Mesenchymal stem cell (in vitro differentiated cells and primary cell): ENCODE measurements around the gene SCNN1B.
"Not testable (repeated sequence)": the region's sequence is repeated elsewhere in the genome, so short reads cannot be mapped to it uniquely, and the experiment has no call there.

Experiments
- DNase-seq: peaks from one replicate; pipeline ENCODE4 v3.0.0-alpha.2; 2013
- H2AFZ ChIP-seq: one replicate; pipeline ENCODE4 v1.6.1; 2013; ENCODE audit warnings: low read depth, mild to moderate bottlenecking, control low read depth, inconsistent platforms, low read length, moderate library complexity
- H2AK5ac ChIP-seq: 2 replicates; pipeline ENCODE4 v1.6.1; 2013; ENCODE audit warnings: low read length, moderate library complexity, mild to moderate bottlenecking, inconsistent platforms; ENCODE audit not compliant: severe bottlenecking
- H2BK120ac ChIP-seq: one replicate; pipeline ENCODE4 v1.6.1; 2013; ENCODE audit warnings: low read depth, mild to moderate bottlenecking, inconsistent platforms, low read length, moderate library complexity
- H2BK12ac ChIP-seq, 2 experiments: one replicate each; pipeline ENCODE4 v1.6.1; 2013; ENCODE audit warnings: inconsistent platforms in 2 of 2, low read length in 2 of 2, mild to moderate bottlenecking in 2 of 2, moderate library complexity in 2 of 2, control low read depth in 1 of 2
- H2BK15ac ChIP-seq: one replicate; pipeline ENCODE4 v1.6.1; 2013; ENCODE audit warnings: mild to moderate bottlenecking, low read depth, inconsistent platforms; ENCODE audit not compliant: poor library complexity, severe bottlenecking
- H2BK5ac ChIP-seq: 2 replicates; pipeline ENCODE4 v1.6.1; 2013; ENCODE audit warnings: low read depth, mild to moderate bottlenecking, low read length, control low read depth, inconsistent platforms; ENCODE audit not compliant: poor library complexity, severe bottlenecking
- H3K14ac ChIP-seq, 2 experiments: one replicate each; pipeline ENCODE4 v1.6.1; 2013; ENCODE audit warnings: inconsistent platforms in 2 of 2, low read length in 2 of 2, control low read depth in 1 of 2, mild to moderate bottlenecking in 1 of 2, moderate library complexity in 1 of 2
- H3K18ac ChIP-seq, 2 experiments: one replicate each; pipeline ENCODE4 v1.6.1; 2013; ENCODE audit warnings: inconsistent platforms in 2 of 2, low read length in 2 of 2, control low read depth in 1 of 2, low read depth in 1 of 2, mild to moderate bottlenecking in 1 of 2
- H3K23ac ChIP-seq, 2 experiments: one replicate each; pipeline ENCODE4 v1.6.1; 2013; ENCODE audit warnings: inconsistent platforms in 2 of 2, low read length in 2 of 2, mild to moderate bottlenecking in 2 of 2, moderate library complexity in 2 of 2, control low read depth in 1 of 2
- H3K27ac ChIP-seq: 2 replicates; pipeline ENCODE4 v1.5.1; 2013; ENCODE audit warnings: mild to moderate bottlenecking, moderate library complexity, low read length, control low read depth, inconsistent platforms; ENCODE audit not compliant: poor library complexity, severe bottlenecking
- H3K27me3 ChIP-seq, 2 experiments: 2 replicates each; pipeline versions ENCODE4 v1.6.1 to v1.7.0; 2013; ENCODE audit warnings: low read length in 2 of 2, mild to moderate bottlenecking in 2 of 2, moderate library complexity in 2 of 2, control low read depth in 1 of 2, inconsistent platforms in 1 of 2; ENCODE audit not compliant: control insufficient read depth in 1 of 2, insufficient read depth in 1 of 2
- H3K36me3 ChIP-seq, 2 experiments: 2 replicates each; pipeline versions ENCODE4 v1.6.1 to v1.7.0; 2013; ENCODE audit warnings: low read length in 2 of 2, control low read depth in 1 of 2, inconsistent platforms in 1 of 2, low read depth in 1 of 2, mild to moderate bottlenecking in 1 of 2; ENCODE audit not compliant: insufficient read depth in 2 of 2, control insufficient read depth in 1 of 2
- H3K4ac ChIP-seq, 2 experiments: one replicate each; pipeline ENCODE4 v1.6.1; 2013; ENCODE audit warnings: inconsistent platforms in 2 of 2, low read length in 2 of 2, mild to moderate bottlenecking in 2 of 2, moderate library complexity in 2 of 2, control low read depth in 1 of 2, low read depth in 1 of 2
- H3K4me1 ChIP-seq: 2 replicates; pipeline ENCODE4 v1.6.1; 2013; ENCODE audit warnings: low read depth, low read length, control low read depth; ENCODE audit not compliant: control insufficient read depth, insufficient read depth
- H3K4me2 ChIP-seq: 2 replicates; pipeline ENCODE4 v1.6.1; 2013; ENCODE audit warnings: low read length, mild to moderate bottlenecking, inconsistent platforms; ENCODE audit not compliant: poor library complexity, severe bottlenecking
- H3K4me3 ChIP-seq, 2 experiments: 2 replicates each; pipeline versions ENCODE4 v1.5.1 to v1.7.0; 2013; ENCODE audit warnings: low read length in 2 of 2, mild to moderate bottlenecking in 2 of 2, control low read depth in 1 of 2, low read depth in 1 of 2; ENCODE audit not compliant: insufficient read depth in 1 of 2
- H3K79me1 ChIP-seq: replicated peaks from 2 replicates; pipeline ENCODE4 v1.6.1; 2013; ENCODE audit warnings: mild to moderate bottlenecking, control low read depth, low read length, inconsistent platforms; ENCODE audit not compliant: poor library complexity, severe bottlenecking
- H3K9ac ChIP-seq: 2 replicates; pipeline ENCODE4 v1.7.0; 2013; ENCODE audit warnings: mild to moderate bottlenecking, low read length, moderate library complexity
- H3K9me3 ChIP-seq: 2 replicates; pipeline ENCODE4 v1.7.0; 2013; ENCODE audit warnings: mild to moderate bottlenecking, low read length; ENCODE audit not compliant: control insufficient read depth
- H4K8ac ChIP-seq: one replicate; pipeline ENCODE4 v1.6.1; 2013; ENCODE audit warnings: inconsistent platforms, mild to moderate bottlenecking, low read length, moderate library complexity
- H4K91ac ChIP-seq: one replicate; pipeline ENCODE4 v1.6.1; 2013; ENCODE audit warnings: mild to moderate bottlenecking, low read length, inconsistent platforms
- WGBS: methylation state at CpG from one replicate; pipeline ENCODE4 v1.1.7; 2013; ENCODE audit warnings: mixed read lengths; 5-methylcytosine and 5-hydroxymethylcytosine counted together

The SCNN1B gene

GRCh38 chr16:23298290-23298915, 3.7 kb upstream of the SCNN1B start:
- WGBS: 74% methylated on average over 4 of the region's 6 CpGs

GRCh38 chr16:23299815-23300214, 2.3 kb upstream of the SCNN1B start:
- H2BK120ac ChIP-seq, H2AK5ac ChIP-seq, H4K8ac ChIP-seq, H3K4me2 ChIP-seq, H3K23ac ChIP-seq, H3K18ac ChIP-seq, H3K14ac ChIP-seq, H3K36me3 ChIP-seq, H2AFZ ChIP-seq, DNase-seq, H2BK5ac ChIP-seq, H3K9me3 ChIP-seq, H3K4me1 ChIP-seq, H3K4me3 ChIP-seq, H3K79me1 ChIP-seq, H3K4ac ChIP-seq, H3K9ac ChIP-seq, H2BK15ac ChIP-seq, H3K27ac ChIP-seq, H2BK12ac ChIP-seq, H4K91ac ChIP-seq: not testable (repeated sequence)
- WGBS: no CpG with 5 or more reads among the region's 3 CpGs
- H3K27me3 ChIP-seq: peaks cover 33 to 52% of the 10 kb centered on the region in 2 experiments

More at GRCh38 chr16:23298290-23298915, 3.7 kb upstream of the SCNN1B start:
- no peak overlapping the region for H3K4me2 ChIP-seq
- H4K91ac ChIP-seq: no peak overlapping the region
- H3K79me1 ChIP-seq: no peaks in the 10 kb centered on the region
- no peak overlapping the region for H4K8ac ChIP-seq
- H3K9ac ChIP-seq: no peak overlapping the region
- no peaks in the 10 kb centered on the region for H3K9me3 ChIP-seq
- no peak overlapping the region for H2AK5ac ChIP-seq
- H3K27ac ChIP-seq: no peak overlapping the region
- no peak overlapping the region for H2AFZ ChIP-seq
- DNase-seq: no peak
- no peak overlapping the region for H3K23ac ChIP-seq
- no peak overlapping the region for H2BK15ac ChIP-seq
- no peak overlapping the region for H3K4me3 ChIP-seq
- no peak overlapping the region for H2BK5ac ChIP-seq
- peaks cover 23 to 38% of the 10 kb centered on the region in 2 experiments for H3K27me3 ChIP-seq
- H3K36me3 ChIP-seq: no peaks in the 10 kb centered on the region
- H3K18ac ChIP-seq: no peak overlapping the region
- H3K4ac ChIP-seq: no peak overlapping the region
- H3K4me1 ChIP-seq: peaks cover 6% of the 10 kb centered on the region
- H2BK12ac ChIP-seq: no peak overlapping the region
- no peak overlapping the region for H2BK120ac ChIP-seq
- H3K14ac ChIP-seq: no peak overlapping the region

- Histone ChIP-seq H3K27me3 (peaks cover 33 to 58% of the 10 kb centered on the region in 2 experiments), H3K23ac (no peak overlapping the region), H3K4me2 (no peak overlapping the region), H4K91ac (peak overlapping the region; percentile 15), H2BK120ac (no peak overlapping the region), H2BK15ac (no peak overlapping the region), H4K8ac (no peak overlapping the region), H3K4me1 (peaks cover 6% of the 10 kb centered on the region), H2BK5ac (no peak overlapping the region), H3K36me3 (no peaks in the 10 kb centered on the region), H2BK12ac (no peak overlapping the region), H3K27ac (no peak overlapping the region), H3K4me3 (no peak overlapping the region), H3K14ac (no peak overlapping the region), H2AFZ (no peak overlapping the region), H3K9ac (no peak overlapping the region), H3K18ac (peak overlapping the region in 1 of 2 experiments; percentile 19), H3K4ac (no peak overlapping the region), H2AK5ac (no peak overlapping the region), H3K9me3 (no peaks in the 10 kb centered on the region), H3K79me1 (no peaks in the 10 kb centered on the region)
- no peak for DNase-seq
- WGBS: 13% methylated on average over 18 of the region's 18 CpGs
These were observed 654 bp upstream of the SCNN1B start for GRCh38 chr16:23301251-23302044.

- H4K8ac ChIP-seq: no peak overlapping the region
- H2BK5ac ChIP-seq: no peak overlapping the region
- no peaks in the 10 kb centered on the region for H3K9me3 ChIP-seq
- no peak overlapping the region for H3K4me2 ChIP-seq
- H2BK120ac ChIP-seq: no peak overlapping the region
- 88% methylated on average over 5 of the region's 7 CpGs for WGBS
- peaks cover 6% of the 10 kb centered on the region for H3K4me1 ChIP-seq
- no peak overlapping the region for H2BK15ac ChIP-seq
- H3K14ac ChIP-seq: no peak overlapping the region
- H2BK12ac ChIP-seq: no peak overlapping the region
- no peaks in the 10 kb centered on the region for H3K36me3 ChIP-seq
- no peaks in the 10 kb centered on the region for H3K79me1 ChIP-seq
- no peak overlapping the region for H3K9ac ChIP-seq
- no peak overlapping the region for H3K27ac ChIP-seq
- no peak overlapping the region for H3K23ac ChIP-seq
- no peak overlapping the region for H3K4me3 ChIP-seq
- H2AFZ ChIP-seq: no peak overlapping the region
- no peak overlapping the region for H3K18ac ChIP-seq
- no peak overlapping the region for H2AK5ac ChIP-seq
- H4K91ac ChIP-seq: no peak overlapping the region
- DNase-seq: no peak
- no peak overlapping the region for H3K4ac ChIP-seq
- H3K27me3 ChIP-seq: peaks cover 33 to 57% of the 10 kb centered on the region in 2 experiments
These were observed 1.6 kb downstream of the SCNN1B start for GRCh38 chr16:23303685-23304084.
